Glutamatergic neuron (in vitro differentiated cells): Measurements from ENCODE around the gene PSME3IP1. TPM values are rescaled to one million over a fixed set of nuclear protein-coding genes. Genes with fewer than 3 reads are reported as not detected.
"Not testable (repeated sequence)": the region's sequence is repeated elsewhere in the genome, so short reads cannot be mapped to it uniquely, and the experiment has no call there.

Source experiments
- DNase-seq: peaks from one replicate; pipeline ENCODE4 v3.0.0; 2022
- H3K27ac Mint-ChIP-seq: one replicate; pipeline ENCODE4 v1.8.0; 2020; ENCODE audit warnings: mild to moderate bottlenecking, mixed read lengths, inconsistent platforms; ENCODE audit not compliant: unreplicated experiment
- H3K27me3 Mint-ChIP-seq: one replicate; pipeline ENCODE4 v1.8.0; 2020; ENCODE audit warnings: mild to moderate bottlenecking, moderate library complexity, mixed read lengths, inconsistent platforms; ENCODE audit not compliant: unreplicated experiment
- H3K36me3 Mint-ChIP-seq: one replicate; pipeline ENCODE4 v1.8.0; 2020; ENCODE audit warnings: mild to moderate bottlenecking, mixed read lengths, inconsistent platforms; ENCODE audit not compliant: unreplicated experiment
- H3K4me1 Mint-ChIP-seq: one replicate; pipeline ENCODE4 v1.8.0; 2020; ENCODE audit warnings: mild to moderate bottlenecking, low read depth, mixed read lengths, inconsistent platforms; ENCODE audit not compliant: unreplicated experiment
- H3K4me3 Mint-ChIP-seq: one replicate; pipeline ENCODE4 v1.8.0; 2020; ENCODE audit warnings: mild to moderate bottlenecking, mixed read lengths, inconsistent platforms; ENCODE audit not compliant: unreplicated experiment
- H3K9me3 Mint-ChIP-seq: one replicate; pipeline ENCODE4 v1.8.0; 2020; ENCODE audit warnings: mild to moderate bottlenecking, moderate library complexity, mixed read lengths, inconsistent platforms; ENCODE audit not compliant: unreplicated experiment
- total RNA-seq: library from RNA; stranded (reverse); fragmentation: NEBNext Ultra II Directional; extraction: Animal tissue kit (Norgen Biotek cat#: 25700); gene quantifications from one replicate; pipeline ENCODE4 v1.2.1, GENCODE V29; 2021; ENCODE audit not compliant: unreplicated experiment
- TF ChIP-seq, protein P1 (sequence below): fragments of 200-600 bp; sonication (generic); IDR thresholded peaks from one replicate; pipeline ENCODE4 v1.5.0; 2021; ENCODE audit not compliant: partially characterized antibody, unreplicated experiment

The PSME3IP1 gene
- total RNA-seq, 1 donor from 2014 or later = 124 TPM

DNA sequence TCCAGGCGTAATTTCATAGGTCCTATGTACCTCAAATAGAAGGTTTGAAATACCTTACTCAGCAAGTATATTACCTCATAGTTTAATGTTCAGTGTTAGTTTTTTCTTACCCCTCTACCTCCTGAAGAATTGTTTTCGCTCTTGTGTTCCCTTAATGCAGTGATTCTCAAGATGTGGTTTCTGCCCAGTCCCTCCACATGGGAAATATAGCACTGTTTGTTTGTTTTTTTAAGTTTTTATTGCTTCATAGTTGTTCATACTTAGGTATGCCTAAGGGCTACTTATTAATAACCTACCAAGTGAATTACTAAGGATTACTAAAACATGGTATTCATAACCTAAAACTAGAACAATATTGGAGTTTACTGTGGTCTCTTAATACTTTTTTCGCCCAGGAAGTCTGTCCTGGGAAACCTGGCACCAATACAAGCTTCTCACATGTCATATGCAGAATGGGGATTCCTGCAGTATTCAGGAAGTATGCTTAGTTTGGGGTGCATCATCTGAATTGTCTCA, 5.3 kb upstream of the PSME3IP1 start:
- no peak overlapping the region for H3K4me3 Mint-ChIP-seq
- TF ChIP-seq, protein P1, sequence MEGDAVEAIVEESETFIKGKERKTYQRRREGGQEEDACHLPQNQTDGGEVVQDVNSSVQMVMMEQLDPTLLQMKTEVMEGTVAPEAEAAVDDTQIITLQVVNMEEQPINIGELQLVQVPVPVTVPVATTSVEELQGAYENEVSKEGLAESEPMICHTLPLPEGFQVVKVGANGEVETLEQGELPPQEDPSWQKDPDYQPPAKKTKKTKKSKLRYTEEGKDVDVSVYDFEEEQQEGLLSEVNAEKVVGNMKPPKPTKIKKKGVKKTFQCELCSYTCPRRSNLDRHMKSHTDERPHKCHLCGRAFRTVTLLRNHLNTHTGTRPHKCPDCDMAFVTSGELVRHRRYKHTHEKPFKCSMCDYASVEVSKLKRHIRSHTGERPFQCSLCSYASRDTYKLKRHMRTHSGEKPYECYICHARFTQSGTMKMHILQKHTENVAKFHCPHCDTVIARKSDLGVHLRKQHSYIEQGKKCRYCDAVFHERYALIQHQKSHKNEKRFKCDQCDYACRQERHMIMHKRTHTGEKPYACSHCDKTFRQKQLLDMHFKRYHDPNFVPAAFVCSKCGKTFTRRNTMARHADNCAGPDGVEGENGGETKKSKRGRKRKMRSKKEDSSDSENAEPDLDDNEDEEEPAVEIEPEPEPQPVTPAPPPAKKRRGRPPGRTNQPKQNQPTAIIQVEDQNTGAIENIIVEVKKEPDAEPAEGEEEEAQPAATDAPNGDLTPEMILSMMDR = no peak
- H3K27ac Mint-ChIP-seq = no peak overlapping the region
- H3K9me3 Mint-ChIP-seq = peaks cover 12% of the 10 kb centered on the region
- peaks cover 8% of the 10 kb centered on the region for H3K27me3 Mint-ChIP-seq
- no peak for DNase-seq
- H3K4me1 Mint-ChIP-seq = peaks cover 24% of the 10 kb centered on the region
- no peaks in the 10 kb centered on the region for H3K36me3 Mint-ChIP-seq

DNA sequence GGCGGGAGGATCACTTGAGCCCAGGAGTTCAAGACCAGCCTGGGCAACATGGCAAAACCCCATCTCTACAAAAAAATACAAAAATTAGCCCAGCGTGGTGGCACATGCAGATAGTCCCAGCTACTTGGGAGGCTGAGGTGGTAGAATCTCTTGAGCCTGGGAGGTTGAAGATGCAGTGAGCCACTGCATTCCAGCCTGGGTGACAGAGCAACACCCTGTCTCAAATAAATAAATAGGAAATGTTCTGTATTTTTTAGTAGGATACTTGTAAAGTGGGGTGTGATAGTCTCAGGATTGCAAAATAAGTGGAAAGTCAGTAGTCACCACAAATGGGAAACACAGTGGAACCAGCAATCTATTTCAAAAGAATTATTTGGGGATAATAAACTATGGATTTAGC, 4.3 kb upstream of the PSME3IP1 start:
- Mint-ChIP-seq H3K27ac (no peak overlapping the region), H3K4me3 (no peak overlapping the region), H3K36me3 (no peaks in the 10 kb centered on the region)

DNA sequence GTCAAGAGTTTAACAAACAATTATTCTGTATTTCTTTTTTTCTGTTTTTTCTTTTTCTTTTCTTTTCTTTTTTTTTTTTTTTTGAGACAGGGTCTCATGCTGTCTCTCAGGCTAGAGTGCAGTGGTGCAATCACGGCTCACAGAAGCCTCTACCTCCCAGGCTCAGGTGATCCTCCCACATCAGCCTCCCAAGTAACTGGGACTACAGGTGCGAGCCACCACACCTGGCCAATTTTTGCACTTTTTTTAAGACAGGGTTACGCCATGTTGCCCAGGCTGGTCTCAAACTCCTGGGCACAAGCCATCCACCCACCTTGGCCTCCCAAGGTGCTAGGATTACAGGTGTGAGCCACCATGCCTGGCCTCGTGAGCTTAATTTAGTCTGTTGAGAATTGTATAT, 3.7 kb upstream of the PSME3IP1 start:
- not testable (repeated sequence) for H3K36me3 Mint-ChIP-seq, DNase-seq, H3K4me3 Mint-ChIP-seq, H3K27ac Mint-ChIP-seq
- peaks cover 13% of the 10 kb centered on the region for H3K27me3 Mint-ChIP-seq
- H3K4me1 Mint-ChIP-seq = peaks cover 26% of the 10 kb centered on the region
- peaks cover 15% of the 10 kb centered on the region for H3K9me3 Mint-ChIP-seq

More for the DNA sequence above, 4.3 kb upstream of the PSME3IP1 start:
- TF ChIP-seq, protein P1 = no peak
- no peak for DNase-seq
- Mint-ChIP-seq H3K9me3 (peaks cover 15% of the 10 kb centered on the region), H3K27me3 (peaks cover 13% of the 10 kb centered on the region), H3K4me1 (peaks cover 23% of the 10 kb centered on the region)

DNA sequence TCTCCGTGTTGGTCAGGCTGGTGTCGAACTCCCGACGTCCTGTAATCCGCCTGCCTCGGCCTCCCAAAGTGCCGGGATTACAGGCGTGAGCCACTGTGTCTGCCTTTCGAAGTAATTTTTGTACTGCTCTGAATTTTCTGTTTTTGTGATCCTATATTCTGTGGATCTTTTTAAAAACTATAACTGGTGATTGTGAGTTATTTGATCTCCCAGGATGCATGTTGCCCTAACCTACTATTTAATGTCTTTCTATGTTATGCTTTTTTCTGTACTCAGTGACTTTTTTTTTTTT, 2.8 kb upstream of the PSME3IP1 start:
- DNase-seq = no peak
- H3K4me3 Mint-ChIP-seq = peak overlapping the region; percentile 100
- H3K9me3 Mint-ChIP-seq = peaks cover 15% of the 10 kb centered on the region
- TF ChIP-seq, protein P1 = no peak
- peaks cover 13% of the 10 kb centered on the region for H3K27me3 Mint-ChIP-seq
- peaks cover 24% of the 10 kb centered on the region for H3K4me1 Mint-ChIP-seq
- no peaks in the 10 kb centered on the region for H3K36me3 Mint-ChIP-seq
- no peak overlapping the region for H3K27ac Mint-ChIP-seq

DNA sequence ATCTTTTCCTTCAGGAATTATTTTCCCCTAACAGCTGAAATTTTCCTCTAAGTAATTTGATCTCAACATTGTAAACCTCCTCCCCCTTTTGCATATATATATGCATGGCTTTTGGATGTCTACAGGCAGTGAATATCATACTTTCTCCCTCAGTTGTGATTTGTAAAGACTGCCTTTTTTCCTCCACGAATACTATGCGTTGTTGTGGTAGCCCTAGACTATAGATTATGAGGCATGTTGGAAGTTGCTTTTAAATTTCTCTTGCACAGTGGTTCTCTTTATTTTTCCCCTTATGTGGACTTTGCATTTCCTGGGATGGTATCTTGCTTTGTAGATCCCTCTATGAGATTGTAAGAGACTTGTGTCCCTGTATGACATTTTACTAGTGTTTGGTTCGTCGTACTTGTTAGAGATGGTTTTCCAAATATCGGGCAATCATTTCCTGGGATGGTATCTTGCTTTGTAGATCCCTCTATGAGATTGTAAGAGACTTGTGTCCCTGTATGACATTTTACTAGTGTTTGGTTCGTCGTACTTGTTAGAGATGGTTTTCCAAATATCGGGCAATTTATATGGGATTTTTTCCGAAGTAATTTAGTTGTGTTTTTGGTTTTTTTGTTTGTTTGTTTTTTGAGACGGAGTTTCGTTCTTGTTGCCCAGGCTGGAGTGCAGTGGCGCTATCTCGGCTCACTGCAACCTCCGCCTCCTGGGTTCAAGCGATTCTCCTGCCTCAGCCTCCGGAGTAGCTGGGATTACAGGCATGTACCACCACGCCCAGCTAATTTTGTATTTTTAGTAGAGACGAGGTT, 2.3 kb upstream of the PSME3IP1 start:
- not testable (repeated sequence) for H3K36me3 Mint-ChIP-seq, DNase-seq
- Mint-ChIP-seq H3K4me1 (peaks cover 23% of the 10 kb centered on the region), H3K27me3 (peaks cover 13% of the 10 kb centered on the region), H3K4me3 (peak overlapping the region; percentile 100), H3K9me3 (peaks cover 15% of the 10 kb centered on the region), H3K27ac (peak overlapping the region; percentile 76)
